ENCODE data around the gene ASPM. TPM values are rescaled to one million over a fixed set of nuclear protein-coding genes. Genes with fewer than 3 reads are reported as not detected.

ASPM gene
- total RNA-seq, 2 experiments from 2014 or later = 37.1 to 37.3 TPM

- no peak for DNase-seq
- peaks cover 7% of the 10 kb centered on the region for H3K4me1 Mint-ChIP-seq (ENCODE audit: low read depth)
- intact Hi-C loops (cut with micrococcal nuclease) = loop anchor here (10.0 kb wide), 1 partner anchor 142 kb away; no protein-coding TSS in a partner anchor
- H3K27me3 Mint-ChIP-seq = no peaks in the 10 kb centered on the region
- H3K4me3 Mint-ChIP-seq = no peak overlapping the region
- H3K9me3 Mint-ChIP-seq = no peaks in the 10 kb centered on the region
- ChIA-PET POLR2A (no interaction called here), CTCF (interaction anchor here (1.7 kb wide), 1 partner anchor 31 kb away, joined by 3 read pairs; no protein-coding TSS in a partner anchor)
- peaks cover 30% of the 10 kb centered on the region for H3K36me3 Mint-ChIP-seq (ENCODE audit: low read depth)
- no peak for ATAC-seq
- no peak for TF ChIP-seq CTCF (IDR thresholded peaks at IDR 0.05)
- no peak overlapping the region for H3K27ac Mint-ChIP-seq
Observed at GRCh38 chr1:197182716-197183115, 36.2 kb upstream of the ASPM start.

GRCh38 chr1:197181982-197182381 is 35.5 kb upstream of the ASPM start:
- peaks cover 7% of the 10 kb centered on the region for H3K4me1 Mint-ChIP-seq (ENCODE audit: low read depth)
- ChIA-PET CTCF (interaction anchor here (0.9 to 1.6 kb wide), 3 partner anchors 146 to 176 kb away, joined by 3 to 4 read pairs (median 4); no protein-coding TSS in a partner anchor), POLR2A (no interaction called here)
- no peak overlapping the region for H3K4me3 Mint-ChIP-seq
- no peaks in the 10 kb centered on the region for H3K27me3 Mint-ChIP-seq
- no peak for TF ChIP-seq CTCF (IDR thresholded peaks at IDR 0.05)
- no peaks in the 10 kb centered on the region for H3K9me3 Mint-ChIP-seq
- ATAC-seq (no peak), DNase-seq (no peak)
- H3K27ac Mint-ChIP-seq = no peak overlapping the region
- intact Hi-C loops (cut with micrococcal nuclease) = loop anchor here (10.0 kb wide), 1 partner anchor 143 kb away; no protein-coding TSS in a partner anchor
- peaks cover 26% of the 10 kb centered on the region for H3K36me3 Mint-ChIP-seq (ENCODE audit: low read depth)

GRCh38 chr1:197180252-197180878 is 33.9 kb upstream of the ASPM start:
- CTCF ChIA-PET = interaction anchor here (0.7 to 2.4 kb wide), 24 partner anchors 8 to 223 kb away, joined by 3 to 35 read pairs (median 4); no protein-coding TSS in a partner anchor
- Mint-ChIP-seq H3K27ac (no peak overlapping the region), H3K4me1 (ENCODE audit: low read depth) (peaks cover 7% of the 10 kb centered on the region), H3K36me3 (ENCODE audit: low read depth) (peaks cover 15% of the 10 kb centered on the region), H3K4me3 (no peak overlapping the region), H3K9me3 (no peaks in the 10 kb centered on the region), H3K27me3 (no peaks in the 10 kb centered on the region)
- ATAC-seq (no peak), DNase-seq (no peak)
- TF ChIP-seq CTCF (IDR thresholded peaks at IDR 0.05) = peak; percentile 83
- POLR2A ChIA-PET = no interaction called here
- intact Hi-C loops (cut with micrococcal nuclease) = loop anchor here (10.0 kb wide), 1 partner anchor 144 kb away; no protein-coding TSS in a partner anchor

- H3K9me3 Mint-ChIP-seq = no peaks in the 10 kb centered on the region
- ChIA-PET CTCF (interaction anchor here (0.7 to 2.4 kb wide), 9 partner anchors 10 to 221 kb away, joined by 3 to 35 read pairs (median 6); no protein-coding TSS in a partner anchor), POLR2A (no interaction called here)
- intact Hi-C loops (cut with micrococcal nuclease) = no loop called here
- peaks cover 17% of the 10 kb centered on the region for H3K36me3 Mint-ChIP-seq (ENCODE audit: low read depth)
- ATAC-seq (peak; percentile 20), DNase-seq (no peak)
- H3K4me1 Mint-ChIP-seq (ENCODE audit: low read depth) = peaks cover 7% of the 10 kb centered on the region
- no peak for TF ChIP-seq CTCF (IDR thresholded peaks at IDR 0.05)
- H3K4me3 Mint-ChIP-seq = no peak overlapping the region
- no peaks in the 10 kb centered on the region for H3K27me3 Mint-ChIP-seq
- H3K27ac Mint-ChIP-seq = no peak overlapping the region
Observed at GRCh38 chr1:197178998-197179397, 32.5 kb upstream of the ASPM start.

GRCh38 chr1:197174818-197175217 is 28.3 kb upstream of the ASPM start:
- ChIA-PET CTCF (no interaction called here), POLR2A (interaction anchor here (1.0 kb wide), 1 partner anchor 25 kb away, joined by 3 read pairs; no protein-coding TSS in a partner anchor)
- Mint-ChIP-seq H3K27me3 (no peaks in the 10 kb centered on the region), H3K4me3 (no peak overlapping the region), H3K9me3 (no peaks in the 10 kb centered on the region), H3K27ac (no peak overlapping the region), H3K36me3 (ENCODE audit: low read depth) (peaks cover 18% of the 10 kb centered on the region), H3K4me1 (ENCODE audit: low read depth) (no peaks in the 10 kb centered on the region)
- TF ChIP-seq CTCF (IDR thresholded peaks at IDR 0.05) = no peak
- ATAC-seq (no peak), DNase-seq (no peak)
- intact Hi-C loops (cut with micrococcal nuclease) = no loop called here

Measured in activated CD8-positive, alpha-beta T cell treated with anti-CD3 and anti-CD28 coated beads for 36 hours (primary cell).